Measurements from ENCODE around the gene NSFL1C. TPM values are rescaled to one million over a fixed set of nuclear protein-coding genes. Genes with fewer than 3 reads are reported as not detected.

NSFL1C gene
- total and polyA plus RNA-seq, 9 of the 15 experiments (the other 6 are each of a cell fraction or from before 2014, with no cell fraction given) = 20.8 to 119 (median 47.0) TPM

DNA sequence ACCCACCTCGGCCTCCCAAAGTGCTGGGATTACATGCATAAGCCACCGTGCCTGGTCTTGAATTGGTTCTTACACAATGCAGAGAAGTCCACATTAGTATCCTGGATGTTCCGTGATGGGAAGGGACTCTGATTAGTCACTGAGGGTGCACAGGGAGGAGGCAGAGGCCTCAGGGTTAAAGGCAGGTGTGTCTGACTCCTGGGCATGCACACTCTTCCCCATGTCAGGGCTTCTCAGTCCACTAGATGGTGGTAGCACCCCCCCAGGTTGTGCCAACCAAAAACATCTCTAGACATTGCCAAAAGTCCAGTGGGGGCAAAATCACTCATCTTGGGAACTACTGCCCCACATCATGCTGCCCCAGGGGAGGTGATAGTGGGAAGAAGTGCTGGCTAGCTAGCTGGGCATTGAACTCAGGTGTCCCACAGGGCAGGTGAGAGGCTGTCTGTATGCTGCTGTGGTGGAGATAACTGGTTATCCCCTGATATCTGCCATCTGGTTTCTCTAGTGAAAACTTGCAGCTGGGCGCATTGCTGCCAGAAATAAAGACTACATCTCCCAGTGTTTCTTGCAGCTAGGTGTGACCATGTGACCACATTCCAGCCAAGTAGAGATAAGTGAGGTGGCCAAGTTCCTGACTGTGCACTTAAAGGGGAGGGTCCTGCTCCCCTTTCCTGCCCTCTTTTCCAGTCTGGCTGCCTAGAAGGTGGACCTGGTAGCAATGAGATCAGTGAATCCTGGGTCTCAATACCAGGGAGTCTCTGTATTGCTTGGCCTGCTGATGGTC, 8.4 kb upstream of the NSFL1C start (continued):
- TF ChIP-seq, protein P1, sequence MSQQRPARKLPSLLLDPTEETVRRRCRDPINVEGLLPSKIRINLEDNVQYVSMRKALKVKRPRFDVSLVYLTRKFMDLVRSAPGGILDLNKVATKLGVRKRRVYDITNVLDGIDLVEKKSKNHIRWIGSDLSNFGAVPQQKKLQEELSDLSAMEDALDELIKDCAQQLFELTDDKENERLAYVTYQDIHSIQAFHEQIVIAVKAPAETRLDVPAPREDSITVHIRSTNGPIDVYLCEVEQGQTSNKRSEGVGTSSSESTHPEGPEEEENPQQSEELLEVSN (IDR thresholded peaks at IDR 0.05; ENCODE audit: borderline replicate concordance in 1 of 2, extremely low read depth in 1 of 2, insufficient read depth in 1 of 2, insufficient read length in 1 of 2, low read depth in 1 of 2, low read length in 1 of 2, poor library complexity in 1 of 2, severe bottlenecking in 1 of 2) = no peak
- TF ChIP-seq RFX5 (IDR thresholded peaks at IDR 0.05; ENCODE audit: low read depth, low read length) = no peak
- peak; percentile 66 for TF ChIP-seq RAD51 (IDR thresholded peaks at IDR 0.05; ENCODE audit: borderline replicate concordance, low read depth)
- TF ChIP-seq ZNF79 (CRISPR knock-in tag; IDR thresholded peaks at IDR 0.05; ENCODE audit: low read depth) = no peak
- TF ChIP-seq, protein P2, sequence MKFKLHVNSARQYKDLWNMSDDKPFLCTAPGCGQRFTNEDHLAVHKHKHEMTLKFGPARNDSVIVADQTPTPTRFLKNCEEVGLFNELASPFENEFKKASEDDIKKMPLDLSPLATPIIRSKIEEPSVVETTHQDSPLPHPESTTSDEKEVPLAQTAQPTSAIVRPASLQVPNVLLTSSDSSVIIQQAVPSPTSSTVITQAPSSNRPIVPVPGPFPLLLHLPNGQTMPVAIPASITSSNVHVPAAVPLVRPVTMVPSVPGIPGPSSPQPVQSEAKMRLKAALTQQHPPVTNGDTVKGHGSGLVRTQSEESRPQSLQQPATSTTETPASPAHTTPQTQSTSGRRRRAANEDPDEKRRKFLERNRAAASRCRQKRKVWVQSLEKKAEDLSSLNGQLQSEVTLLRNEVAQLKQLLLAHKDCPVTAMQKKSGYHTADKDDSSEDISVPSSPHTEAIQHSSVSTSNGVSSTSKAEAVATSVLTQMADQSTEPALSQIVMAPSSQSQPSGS (CRISPR knock-in tag; IDR thresholded peaks at IDR 0.05) = no peak
- TF ChIP-seq TOE1 (IDR thresholded peaks at IDR 0.05; ENCODE audit: borderline replicate concordance) = peak; percentile 34; the same call in 1 of the 2 replicates
- no peak for TF ChIP-seq TOE1 (CRISPR knock-in tag; IDR thresholded peaks at IDR 0.05; ENCODE audit: borderline replicate concordance, low read depth)
- peak; percentile 31 to 38; a peak in 2 of 4 replicates for TF ChIP-seq SIX5 (IDR thresholded peaks at IDR 0.05; ENCODE audit: borderline replicate concordance in 1 of 2, insufficient read depth in 1 of 2, low read depth in 1 of 2, low read length in 2 of 2)
- TF ChIP-seq CBX8 (IDR thresholded peaks at IDR 0.05; ENCODE audit: borderline replicate concordance, extremely low read depth, low read depth, low read length, poor library complexity, severe bottlenecking) = no peak
- no peak for TF ChIP-seq HMGN3 (IDR thresholded peaks at IDR 0.05; ENCODE audit: borderline replicate concordance, extremely low read depth, insufficient read length, low read depth, low read length)
- TF ChIP-seq, protein P3, sequence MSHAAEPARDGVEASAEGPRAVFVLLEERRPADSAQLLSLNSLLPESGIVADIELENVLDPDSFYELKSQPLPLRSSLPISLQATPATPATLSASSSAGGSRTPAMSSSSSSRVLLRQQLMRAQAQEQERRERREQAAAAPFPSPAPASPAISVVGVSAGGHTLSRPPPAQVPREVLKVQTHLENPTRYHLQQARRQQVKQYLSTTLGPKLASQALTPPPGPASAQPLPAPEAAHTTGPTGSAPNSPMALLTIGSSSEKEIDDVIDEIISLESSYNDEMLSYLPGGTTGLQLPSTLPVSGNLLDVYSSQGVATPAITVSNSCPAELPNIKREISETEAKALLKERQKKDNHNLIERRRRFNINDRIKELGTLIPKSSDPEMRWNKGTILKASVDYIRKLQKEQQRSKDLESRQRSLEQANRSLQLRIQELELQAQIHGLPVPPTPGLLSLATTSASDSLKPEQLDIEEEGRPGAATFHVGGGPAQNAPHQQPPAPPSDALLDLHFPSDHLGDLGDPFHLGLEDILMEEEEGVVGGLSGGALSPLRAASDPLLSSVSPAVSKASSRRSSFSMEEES (CRISPR knock-in tag; IDR thresholded peaks at IDR 0.05) = peak; percentile 12; the same call in 1 of the 2 replicates
- TF ChIP-seq CHD2 (IDR thresholded peaks at IDR 0.05; ENCODE audit: low read depth, low read length) = no peak
- no peak for TF ChIP-seq BMI1 (IDR thresholded peaks at IDR 0.05; ENCODE audit: low read length)
- peak; percentile 75 for TF ChIP-seq TEAD4 (IDR thresholded peaks at IDR 0.05; ENCODE audit: low read length)
- no peak for TF ChIP-seq TEAD4 (CRISPR knock-in tag; IDR thresholded peaks at IDR 0.05; ENCODE audit: borderline replicate concordance)
- peak; percentile 90 for TF ChIP-seq TEAD2 (tag; IDR thresholded peaks at IDR 0.05)
- no peak for TF ChIP-seq ETV1 (tag; conservative IDR thresholded peaks at IDR 0.05; ENCODE audit: low read depth)
- TF ChIP-seq, protein P4, sequence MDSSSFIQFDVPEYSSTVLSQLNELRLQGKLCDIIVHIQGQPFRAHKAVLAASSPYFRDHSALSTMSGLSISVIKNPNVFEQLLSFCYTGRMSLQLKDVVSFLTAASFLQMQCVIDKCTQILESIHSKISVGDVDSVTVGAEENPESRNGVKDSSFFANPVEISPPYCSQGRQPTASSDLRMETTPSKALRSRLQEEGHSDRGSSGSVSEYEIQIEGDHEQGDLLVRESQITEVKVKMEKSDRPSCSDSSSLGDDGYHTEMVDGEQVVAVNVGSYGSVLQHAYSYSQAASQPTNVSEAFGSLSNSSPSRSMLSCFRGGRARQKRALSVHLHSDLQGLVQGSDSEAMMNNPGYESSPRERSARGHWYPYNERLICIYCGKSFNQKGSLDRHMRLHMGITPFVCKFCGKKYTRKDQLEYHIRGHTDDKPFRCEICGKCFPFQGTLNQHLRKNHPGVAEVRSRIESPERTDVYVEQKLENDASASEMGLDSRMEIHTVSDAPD (CRISPR knock-in tag; IDR thresholded peaks at IDR 0.05) = no peak
